GM21737 (cell line): Measurements from ENCODE around the gene TBX22.
"Not testable (repeated sequence)": the region's sequence is repeated elsewhere in the genome, so short reads cannot be mapped to it uniquely, and the experiment has no call there.

Source experiments
- ATAC-seq: cut with Tn5 transposase; IDR thresholded peaks from one replicate; pipeline ENCODE4 v1.9.1; 2021; ENCODE audit warnings: mild to moderate bottlenecking, moderate library complexity; ENCODE audit not compliant: unreplicated experiment

The TBX22 gene, protein sequence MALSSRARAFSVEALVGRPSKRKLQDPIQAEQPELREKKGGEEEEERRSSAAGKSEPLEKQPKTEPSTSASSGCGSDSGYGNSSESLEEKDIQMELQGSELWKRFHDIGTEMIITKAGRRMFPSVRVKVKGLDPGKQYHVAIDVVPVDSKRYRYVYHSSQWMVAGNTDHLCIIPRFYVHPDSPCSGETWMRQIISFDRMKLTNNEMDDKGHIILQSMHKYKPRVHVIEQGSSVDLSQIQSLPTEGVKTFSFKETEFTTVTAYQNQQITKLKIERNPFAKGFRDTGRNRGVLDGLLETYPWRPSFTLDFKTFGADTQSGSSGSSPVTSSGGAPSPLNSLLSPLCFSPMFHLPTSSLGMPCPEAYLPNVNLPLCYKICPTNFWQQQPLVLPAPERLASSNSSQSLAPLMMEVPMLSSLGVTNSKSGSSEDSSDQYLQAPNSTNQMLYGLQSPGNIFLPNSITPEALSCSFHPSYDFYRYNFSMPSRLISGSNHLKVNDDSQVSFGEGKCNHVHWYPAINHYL

DNA sequence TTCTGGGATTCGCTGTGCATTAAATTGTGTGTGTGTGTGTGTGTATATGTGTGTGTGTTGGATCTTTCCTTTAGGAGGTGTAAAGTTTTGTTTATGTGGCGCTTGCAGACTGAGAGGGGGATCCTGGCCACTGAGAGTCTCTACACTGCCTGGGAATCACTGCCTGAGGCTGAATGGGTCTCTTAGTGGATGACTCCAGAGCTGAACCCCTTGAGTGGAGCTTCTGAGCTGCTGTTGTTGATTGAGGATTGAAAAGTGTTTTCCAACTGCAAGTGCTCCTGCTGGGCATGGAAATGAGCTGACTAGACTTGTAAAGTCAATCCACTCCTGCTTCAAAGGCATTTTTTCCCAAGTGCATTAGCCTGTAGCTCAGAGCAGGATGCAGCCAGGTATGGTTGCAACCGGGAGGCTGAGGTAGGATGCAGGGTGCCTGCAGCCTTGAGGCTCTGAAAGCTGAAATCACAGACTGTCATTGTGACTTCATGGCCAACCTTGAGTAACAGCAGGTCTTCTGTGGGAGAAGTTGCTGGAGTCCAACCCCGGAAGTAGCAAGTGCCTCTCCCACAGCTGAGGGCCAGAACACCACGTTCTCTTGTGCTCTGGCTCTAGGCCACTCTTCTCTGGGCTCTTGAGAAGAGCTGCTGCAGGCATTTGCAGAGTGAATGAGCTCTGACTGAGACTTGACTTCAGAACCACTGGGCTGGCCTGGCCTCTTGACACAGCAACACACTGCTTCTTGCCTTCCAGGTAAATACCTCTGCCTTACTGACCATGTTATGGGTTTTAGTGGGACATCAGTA lies at the start of gene TBX22:
TSS of gene TBX22 (plus strand) at position 613 of the 800 bp plus-strand sequence. CDS start 7,517 bp downstream, outside the sequence.
- ATAC-seq = no peak

- no peak for ATAC-seq
Measured at GRCh38 chrX:79975605-79976004, 38.9 kb upstream of the TBX22 start.

- ATAC-seq = no peak
Measured at GRCh38 chrX:80004458-80004857, 10.1 kb upstream of the TBX22 start.

DNA sequence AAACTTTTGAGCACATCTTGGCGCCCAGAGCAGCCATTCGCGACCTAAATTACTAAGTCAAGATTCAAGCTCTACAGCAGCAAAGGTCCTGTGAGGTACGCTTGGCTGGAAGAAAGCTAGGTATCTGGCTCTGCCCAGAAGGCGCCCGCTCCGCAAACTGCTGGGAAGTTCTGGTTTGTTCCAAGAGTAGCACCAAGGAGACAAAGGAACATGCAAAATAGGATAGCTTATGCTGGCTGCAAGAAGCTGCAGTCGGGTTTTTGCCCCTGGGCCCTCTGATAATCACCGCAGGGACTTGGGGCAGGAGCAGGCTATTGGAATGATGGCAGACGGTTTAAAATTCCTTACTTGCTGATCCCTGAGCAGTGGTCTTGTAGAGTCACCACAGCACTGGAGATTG lies 3.0 kb upstream of the TBX22 start:
- no peak for ATAC-seq

DNA sequence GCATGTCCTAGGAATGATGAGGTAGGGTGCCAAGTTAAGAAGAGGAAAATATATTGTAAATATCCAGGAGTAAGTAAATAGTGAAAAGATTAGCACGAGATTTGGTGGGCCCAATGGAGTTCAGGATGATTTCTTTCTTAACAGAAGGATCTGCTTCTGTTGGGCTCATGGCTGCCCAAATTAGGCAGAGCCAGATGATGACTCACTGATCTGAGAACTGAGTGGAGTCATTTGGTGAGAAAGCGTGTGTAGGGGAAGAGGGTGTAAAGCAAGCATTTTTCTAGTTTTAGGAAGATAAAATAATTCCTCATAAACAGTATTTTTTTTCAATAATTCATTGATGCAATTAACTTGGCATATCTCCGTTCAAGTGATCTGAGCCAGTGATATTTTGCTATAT lies 1.6 kb downstream of the TBX22 start:
- ATAC-seq = no peak

DNA sequence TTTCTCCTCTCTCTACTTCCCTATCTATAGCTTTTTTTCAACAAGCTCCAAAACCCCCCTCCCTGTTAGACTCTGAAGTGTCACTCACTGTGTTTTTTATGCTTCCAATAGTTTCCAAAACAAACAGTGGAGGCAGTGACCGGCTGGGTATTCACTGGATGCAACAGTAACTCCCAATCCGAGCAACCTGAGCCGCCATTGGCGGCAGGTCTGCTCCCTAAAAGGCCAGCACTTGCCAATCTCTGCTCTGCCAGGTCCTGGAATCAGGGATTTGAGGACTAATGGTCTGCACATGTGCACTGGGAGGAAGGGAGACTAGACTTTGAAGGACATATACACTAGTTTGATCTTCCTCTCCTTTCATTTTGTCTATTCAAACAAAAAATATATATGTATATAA lies 7.1 kb downstream of the TBX22 start:
- ATAC-seq = no peak

GRCh38 chrX:80022363-80023031 lies 7.9 kb downstream of the TBX22 start:
- no peak for ATAC-seq

DNA sequence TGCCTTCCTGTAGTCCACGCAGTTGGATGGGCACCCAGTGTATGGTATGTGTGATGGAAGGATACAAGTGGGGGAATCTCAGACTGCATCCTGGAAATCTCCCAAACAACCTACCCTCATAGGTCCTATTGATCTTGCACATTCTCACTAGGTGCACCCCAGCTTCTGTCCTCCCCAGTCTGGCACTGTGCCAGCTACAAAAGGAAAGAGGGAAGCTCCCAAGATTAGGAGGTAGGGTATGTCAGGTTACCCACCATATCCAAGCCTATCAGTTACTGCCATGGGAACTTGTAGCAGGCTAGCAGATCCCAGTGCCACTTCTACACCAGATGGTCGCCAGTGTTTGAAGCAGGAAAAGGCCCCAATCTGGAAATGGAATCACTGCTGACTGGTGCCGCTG lies 11.6 kb downstream of the TBX22 start:
- ATAC-seq = no peak

DNA sequence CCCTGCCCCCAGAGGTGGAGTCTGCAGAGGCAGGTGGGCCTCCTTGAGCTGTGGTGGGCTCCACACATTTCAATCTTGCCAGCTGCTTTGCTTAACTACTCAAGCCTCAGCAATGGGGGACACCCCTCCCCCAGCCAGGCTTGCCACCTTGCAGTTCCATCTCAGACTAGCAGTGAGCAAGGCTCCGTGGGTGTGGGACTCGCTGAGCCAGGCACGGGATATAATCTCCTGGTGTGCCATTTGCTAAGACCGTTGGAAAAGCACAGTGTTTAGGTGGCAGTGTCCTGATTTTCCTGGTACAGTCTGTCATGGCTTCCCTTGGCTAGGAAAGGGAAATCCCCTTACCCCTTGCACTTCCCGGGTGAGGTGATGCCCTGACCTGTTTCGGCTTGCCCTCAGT lies 51.6 kb downstream of the TBX22 start:
- ATAC-seq = not testable (repeated sequence)

- not testable (repeated sequence) for ATAC-seq
Measured at GRCh38 chrX:80075625-80076024, 61.1 kb downstream of the TBX22 start.
